Measurements from ENCODE around the gene TBC1D9. TPM values are rescaled to one million over a fixed set of nuclear protein-coding genes. Genes with fewer than 3 reads are reported as not detected.
A peak's percentile ranks its signal among the peaks of the same experiment; 100 is the strongest.

Gene TBC1D9
- total RNA-seq: 10 to 100 TPM; 28.6 to 34.2 TPM

GRCh38 chr4:140756319-140757231 lies at the start of gene TBC1D9:
Gene TBC1D9, minus strand, starts transcription at chr4:140756385. Its CDS starts 340 bp downstream, at chr4:140756045.
- Histone ChIP-seq H3K4me1 (replicated peaks) (no peaks in the 10 kb centered on the region), H3K27me3 (replicated peaks; ENCODE audit: insufficient read depth) (no peaks in the 10 kb centered on the region), H3K4me3 (peak within 1 kb of the TSS; percentile 69 to 87), H3K36me3 (no peaks in the 10 kb centered on the region), H3K27ac (peak within 1 kb of the TSS; percentile 97 to 99), H3K9me3 (no peaks in the 10 kb centered on the region)
- WGBS: 1% methylated on average over 73 of the region's 73 CpGs
- intact Hi-C loops (cut with DNase I): loop anchor here (5.0 kb wide), 1 partner anchor 114 kb away; no protein-coding TSS in a partner anchor
- TF ChIP-seq POLR2AphosphoS5 (IDR thresholded peaks at IDR 0.05) (peak; percentile 57), POLR2A (IDR thresholded peaks at IDR 0.05) (peak; percentile 67), CTCF (IDR thresholded peaks at IDR 0.05) (peak in 3 of 4 experiments; percentile 21 to 33 (median 29))
- peak; percentile 67 for DNase-seq (ENCODE audit: low spot score)

GRCh38 chr4:140805293-140805692 lies 49.1 kb upstream of the TBC1D9 start:
- intact Hi-C loops (cut with DNase I): no loop called here
- Histone ChIP-seq H3K4me1 (replicated peaks) (no peaks in the 10 kb centered on the region), H3K27me3 (replicated peaks; ENCODE audit: insufficient read depth) (no peaks in the 10 kb centered on the region), H3K9me3 (no peaks in the 10 kb centered on the region), H3K27ac (no peak overlapping the region), H3K36me3 (no peaks in the 10 kb centered on the region), H3K4me3 (no peak overlapping the region)
- TF ChIP-seq POLR2A (IDR thresholded peaks at IDR 0.05) (no peak), CTCF (IDR thresholded peaks at IDR 0.05) (no peak), POLR2AphosphoS5 (IDR thresholded peaks at IDR 0.05) (no peak)
- DNase-seq (ENCODE audit: low spot score): no peak

GRCh38 chr4:140802591-140802990 lies 46.4 kb upstream of the TBC1D9 start:
- Histone ChIP-seq H3K27ac (no peak overlapping the region), H3K4me1 (replicated peaks) (no peaks in the 10 kb centered on the region), H3K27me3 (replicated peaks; ENCODE audit: insufficient read depth) (no peaks in the 10 kb centered on the region), H3K9me3 (no peaks in the 10 kb centered on the region), H3K4me3 (no peak overlapping the region), H3K36me3 (no peaks in the 10 kb centered on the region)
- DNase-seq (ENCODE audit: low spot score): no peak
- TF ChIP-seq POLR2AphosphoS5 (IDR thresholded peaks at IDR 0.05) (no peak), POLR2A (IDR thresholded peaks at IDR 0.05) (no peak), CTCF (IDR thresholded peaks at IDR 0.05) (no peak)
- intact Hi-C loops (cut with DNase I): no loop called here
- WGBS: 98% methylated on average over 5 of the region's 5 CpGs

GRCh38 chr4:140800666-140801065 lies 44.5 kb upstream of the TBC1D9 start:
- no peaks in the 10 kb centered on the region for H3K9me3 ChIP-seq
- H3K4me3 ChIP-seq: no peak overlapping the region
- DNase-seq (ENCODE audit: low spot score): no peak
- WGBS: 77% methylated on average over 5 of the region's 5 CpGs
- H3K4me1 ChIP-seq (replicated peaks): no peaks in the 10 kb centered on the region
- H3K27me3 ChIP-seq (replicated peaks; ENCODE audit: insufficient read depth): no peaks in the 10 kb centered on the region
- TF ChIP-seq POLR2A (IDR thresholded peaks at IDR 0.05) (no peak), CTCF (IDR thresholded peaks at IDR 0.05) (no peak), POLR2AphosphoS5 (IDR thresholded peaks at IDR 0.05) (no peak)
- no peak overlapping the region for H3K27ac ChIP-seq
- intact Hi-C loops (cut with DNase I): no loop called here
- H3K36me3 ChIP-seq: no peaks in the 10 kb centered on the region

Measured in prostate gland (tissue), 2 donors.